Measurements from ENCODE around the gene YOD1.

The YOD1 gene

GRCh38 chr1:207026104-207026534, 24.9 kb downstream of the YOD1 start:
- DNase-seq (no peak), ATAC-seq (no peak)

DNA sequence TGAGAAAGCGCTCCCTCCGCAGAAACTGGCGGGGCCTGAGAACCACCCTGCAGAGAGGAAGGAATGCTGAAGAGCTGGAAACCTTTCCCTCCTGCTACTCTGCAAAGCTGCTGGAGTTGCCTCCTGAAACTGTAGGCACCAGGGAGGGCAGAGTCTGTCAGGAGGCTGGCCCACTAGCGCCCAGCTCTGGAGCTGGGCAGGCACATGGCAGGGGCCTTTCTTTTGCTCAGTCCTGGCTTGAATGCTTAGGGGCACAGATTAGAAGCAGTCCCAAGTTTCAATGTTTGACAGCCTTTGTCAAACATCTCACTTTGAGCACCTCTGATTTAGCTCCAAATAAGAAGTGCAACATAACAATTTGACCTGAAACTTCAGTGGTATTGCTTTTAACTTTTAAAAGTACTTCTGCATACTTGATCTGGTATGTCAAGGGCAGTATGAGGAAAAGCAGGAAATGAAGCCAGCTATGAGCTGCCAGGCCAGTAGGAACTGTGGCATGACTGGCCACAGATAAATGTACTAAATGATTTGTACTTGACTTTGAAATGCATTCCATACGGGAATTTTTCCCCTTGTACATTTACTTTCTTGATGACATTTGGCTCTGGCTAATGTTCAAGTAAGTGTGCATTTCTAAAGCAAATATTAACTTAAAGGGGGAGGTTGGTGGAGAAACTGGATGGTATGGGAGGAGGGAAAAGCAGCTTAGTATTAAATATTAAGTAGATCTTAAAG, 25.7 kb downstream of the YOD1 start:
- DNase-seq (no peak), ATAC-seq (no peak)

- DNase-seq, result peak; percentile 50
These were observed 26.5 kb downstream of the YOD1 start for GRCh38 chr1:207024202-207025145.

GRCh38 chr1:207022996-207023679, 27.9 kb downstream of the YOD1 start:
- DNase-seq, result no peak
- no peak for ATAC-seq

More at GRCh38 chr1:207024202-207025145, 26.5 kb downstream of the YOD1 start:
- peak; percentile 89 for ATAC-seq

- DNase-seq, result no peak
- no peak for ATAC-seq
These were observed 29.0 kb downstream of the YOD1 start for GRCh38 chr1:207021876-207022596.

DNA sequence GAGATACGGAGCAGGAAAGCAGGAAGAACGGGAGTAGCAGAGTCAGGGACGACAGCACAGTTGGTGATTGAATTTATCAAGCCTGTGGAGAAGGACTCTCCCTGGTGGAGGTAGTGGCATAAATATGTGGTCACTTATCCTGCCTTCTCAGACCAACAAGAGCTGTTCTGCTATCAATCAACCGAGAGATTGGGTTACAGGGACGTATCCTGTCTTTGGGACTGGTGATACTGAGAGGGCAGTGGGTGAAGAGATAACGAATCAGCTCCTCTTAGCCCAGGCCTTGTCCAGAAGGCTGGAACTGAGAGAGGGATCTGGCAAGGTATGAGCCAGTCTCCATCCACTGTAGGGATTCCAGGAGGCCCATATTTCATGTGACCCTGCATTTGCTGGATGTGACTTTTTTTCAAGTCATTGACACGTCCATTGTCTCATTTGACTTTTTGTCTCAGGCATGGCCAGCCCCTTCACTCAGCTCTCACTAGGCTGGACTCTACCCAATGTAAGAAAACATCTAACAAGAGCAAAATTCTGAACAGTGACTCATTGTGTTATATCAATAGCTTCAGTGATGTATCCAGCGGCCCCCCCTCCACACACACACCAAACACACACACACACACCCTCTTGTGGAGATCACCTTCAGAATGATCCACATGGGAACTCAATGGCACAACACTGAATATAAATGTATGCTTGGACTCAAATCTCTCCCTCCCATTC, 29.7 kb downstream of the YOD1 start:
- ATAC-seq (no peak), DNase-seq (no peak)

- peak; percentile 55 for ATAC-seq
- DNase-seq, result no peak
These were observed 30.3 kb downstream of the YOD1 start for GRCh38 chr1:207020709-207021107.

DNA sequence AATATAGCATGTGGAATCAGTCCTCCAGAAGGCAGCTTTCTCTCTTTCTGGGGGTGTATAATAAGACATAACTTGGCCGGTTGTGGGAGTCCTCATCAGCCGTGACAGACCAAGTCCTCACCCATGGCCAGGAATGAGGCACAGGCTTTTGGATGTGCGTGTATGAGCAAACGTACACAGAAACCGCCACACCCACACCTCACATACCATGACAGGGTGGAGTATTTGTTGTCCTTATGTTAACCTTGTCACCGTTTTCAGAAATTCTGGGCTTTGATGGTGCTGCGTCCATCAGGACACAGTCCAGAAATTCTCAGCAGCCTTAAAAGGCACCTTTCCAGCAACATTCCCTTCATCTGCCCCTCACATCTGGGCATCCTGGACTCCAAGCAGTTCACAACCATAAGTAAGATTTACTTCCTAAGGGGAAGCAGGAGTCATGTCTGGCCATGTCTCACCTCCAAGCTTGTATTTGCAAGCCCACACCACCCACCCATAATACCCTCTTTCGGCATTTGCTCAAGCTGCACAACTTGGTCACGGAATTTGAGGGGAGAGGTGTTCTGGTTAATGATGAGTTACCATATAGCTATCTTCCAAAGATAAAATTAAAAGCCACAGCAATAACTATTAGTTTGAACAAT, 30.8 kb downstream of the YOD1 start:
- ATAC-seq (no peak), DNase-seq (no peak)

GRCh38 chr1:207019661-207020060, 31.3 kb downstream of the YOD1 start:
- ATAC-seq, result no peak

GRCh38 chr1:207019161-207019560, 31.8 kb downstream of the YOD1 start:
- no peak for DNase-seq
- ATAC-seq, result no peak

More at GRCh38 chr1:207019661-207020060, 31.3 kb downstream of the YOD1 start:
- DNase-seq, result no peak

- ATAC-seq (no peak), DNase-seq (no peak)
These were observed 32.3 kb downstream of the YOD1 start for GRCh38 chr1:207018707-207019106.

GRCh38 chr1:207017615-207018559, 33.1 kb downstream of the YOD1 start:
- ATAC-seq (no peak), DNase-seq (no peak)

DNA sequence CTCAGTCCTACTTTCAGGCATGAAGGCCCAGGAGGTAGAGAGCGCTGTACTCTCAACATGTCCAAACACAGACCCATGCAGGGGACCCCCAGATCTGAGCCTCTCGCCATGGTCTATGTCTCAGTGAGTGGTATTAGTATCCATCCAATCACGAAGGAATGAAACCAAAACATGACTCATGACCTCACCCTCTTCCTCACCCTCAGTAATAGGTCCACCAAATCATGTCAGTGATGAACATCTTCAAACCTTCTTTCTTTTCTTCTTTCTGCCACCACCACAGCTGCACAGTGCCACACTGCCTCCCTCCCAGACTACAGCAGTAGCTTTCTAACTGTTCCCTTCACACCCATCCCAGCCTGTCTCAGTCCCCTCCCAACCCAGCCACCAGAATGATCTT, 35.2 kb downstream of the YOD1 start:
- ATAC-seq, result peak; percentile 56
- DNase-seq, result no peak

DNA sequence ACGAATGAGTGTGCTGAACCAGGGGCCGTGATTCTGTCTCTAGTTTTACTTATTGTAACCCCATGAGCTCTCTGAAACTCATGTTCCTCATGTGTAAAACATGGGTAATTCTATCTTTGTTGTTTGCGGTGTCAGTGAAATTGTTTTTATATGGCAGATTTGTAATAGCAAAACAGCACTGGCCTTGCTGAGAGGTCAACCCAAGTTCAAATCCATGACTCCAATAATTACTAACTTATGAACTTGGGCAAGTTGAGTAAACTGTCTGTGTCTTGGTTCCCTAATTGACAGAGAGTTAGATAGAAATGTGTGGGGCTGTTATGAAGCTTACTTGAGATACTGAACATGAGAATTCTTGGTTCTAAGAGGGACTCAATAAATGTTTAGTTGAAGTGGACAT, 36.3 kb downstream of the YOD1 start:
- no peak for ATAC-seq
- DNase-seq, result no peak

DNA sequence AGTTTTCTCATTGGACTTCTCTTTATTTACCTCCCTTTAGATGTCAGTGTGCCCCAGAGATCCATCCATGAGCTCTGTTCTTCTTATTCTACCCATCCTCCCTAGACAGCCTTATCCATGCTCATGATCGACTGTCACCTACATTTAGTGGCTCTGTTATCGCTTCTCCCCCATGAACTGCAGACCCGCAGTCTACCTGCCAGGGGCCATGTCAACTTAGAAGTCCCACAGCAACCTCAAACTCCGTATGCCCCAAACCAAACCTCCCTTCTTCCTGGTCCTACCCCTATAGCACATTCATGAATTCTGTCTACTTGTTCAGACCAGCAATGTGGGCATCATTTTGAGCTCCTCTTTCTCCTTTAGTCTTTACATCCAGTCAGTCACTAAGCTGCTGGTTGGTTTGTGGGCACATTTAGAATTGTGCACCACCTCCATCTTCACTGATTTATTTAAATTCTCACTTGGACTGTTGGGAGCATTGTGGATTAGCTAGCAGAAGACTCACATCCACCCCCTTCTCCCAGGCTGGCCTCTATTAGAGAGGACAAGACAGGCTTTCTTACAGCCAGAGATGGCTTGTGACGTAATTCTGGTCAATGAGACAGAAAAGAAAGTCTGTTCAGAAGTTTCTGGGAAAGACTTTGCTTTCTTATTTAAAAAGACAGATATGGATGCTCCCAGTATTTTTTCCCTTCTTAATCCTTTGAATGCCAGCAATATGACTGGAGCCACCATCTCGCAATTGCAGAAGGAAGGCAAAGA, 37.5 kb downstream of the YOD1 start:
- DNase-seq (no peak), ATAC-seq (no peak)

GRCh38 chr1:207010726-207011125, 40.3 kb downstream of the YOD1 start:
- ATAC-seq (no peak), DNase-seq (no peak)

DNA sequence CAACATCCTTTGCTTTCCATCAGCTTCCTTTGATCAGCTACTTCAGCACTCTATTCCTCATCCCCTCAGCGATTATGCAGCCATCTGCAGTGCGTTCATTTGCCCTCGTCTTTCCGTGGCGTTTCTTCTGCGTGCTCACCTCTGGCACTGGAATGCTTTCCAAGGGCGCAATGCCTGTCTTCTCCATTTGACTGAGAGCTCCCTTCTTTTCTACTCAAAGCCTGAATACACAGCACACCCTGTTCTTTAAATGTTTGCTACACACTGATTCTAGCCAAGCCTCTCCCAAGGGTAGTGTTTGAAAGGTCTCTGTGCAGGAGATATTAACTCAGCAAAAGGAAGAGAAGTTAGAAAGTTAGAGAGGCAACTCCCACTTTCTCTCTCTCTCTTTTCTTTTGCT, 41.1 kb downstream of the YOD1 start:
- ATAC-seq, result no peak
- no peak for DNase-seq

DNA sequence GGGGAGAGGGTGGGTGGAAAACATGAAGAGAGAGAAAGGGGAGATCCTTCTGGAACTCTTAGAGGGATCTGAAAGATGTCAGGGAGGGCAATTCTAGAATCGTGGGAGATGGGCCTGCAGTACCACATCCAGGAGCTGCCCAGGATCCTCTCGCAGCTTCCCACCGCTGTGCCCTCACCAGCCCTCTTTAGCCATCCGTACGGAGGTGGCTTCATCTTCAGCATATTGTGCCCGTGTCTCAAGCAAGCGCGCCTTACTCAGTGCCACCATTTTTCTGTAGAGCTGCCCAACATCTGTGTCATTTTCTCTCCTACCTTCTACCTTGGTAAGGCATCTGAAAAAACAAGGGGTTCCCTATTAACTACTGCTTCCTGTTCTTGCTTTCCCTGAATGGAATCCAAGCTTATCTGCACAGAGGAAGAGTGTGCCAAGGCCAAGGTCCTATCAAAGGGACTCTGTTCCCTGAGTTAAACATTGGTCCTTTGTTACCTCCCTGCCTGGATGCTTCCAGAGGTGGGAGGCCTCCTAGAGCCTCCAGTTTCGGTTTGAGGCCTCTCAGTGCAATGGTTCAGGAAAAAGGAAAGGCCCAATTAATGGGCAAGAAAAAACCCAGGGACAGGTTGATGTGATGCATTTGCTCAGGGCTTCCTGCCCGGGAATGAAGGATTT, 41.7 kb downstream of the YOD1 start:
- no peak for ATAC-seq
- no peak for DNase-seq
